Measurements from ENCODE around the gene STARD10.
"Not testable (repeated sequence)": the region's sequence is repeated elsewhere in the genome, so short reads cannot be mapped to it uniquely, and the experiment has no call there.

The STARD10 gene

GRCh38 chr11:72807021-72807693 lies 13.3 kb upstream of the STARD10 start:
- Histone ChIP-seq H3K79me2 (ENCODE audit: low read length) (peaks cover 11% of the 10 kb centered on the region), H3K9me3 (ENCODE audit: insufficient read depth, low read length) (no peaks in the 10 kb centered on the region), H3K36me3 (replicated peaks; ENCODE audit: low read depth, low read length) (peaks cover 21% of the 10 kb centered on the region), H2AFZ (ENCODE audit: low read depth, low read length) (no peak overlapping the region), H3K4me2 (ENCODE audit: low read length) (no peak overlapping the region), H3K27me3 (ENCODE audit: low read depth, low read length) (no peaks in the 10 kb centered on the region), H3K4me3 (ENCODE audit: low read length) (no peak overlapping the region), H3K27ac (ENCODE audit: low read length) (no peak overlapping the region), H4K20me1 (ENCODE audit: insufficient read depth, low read length) (no peaks in the 10 kb centered on the region), H3K4me1 (ENCODE audit: low read length) (peaks cover 6% of the 10 kb centered on the region), H3K9ac (ENCODE audit: low read length) (no peak overlapping the region)
- TF ChIP-seq CTCF (IDR thresholded peaks at IDR 0.05; ENCODE audit: low read depth, low read length) (no peak), EZH2phosphoT487 (IDR thresholded peaks at IDR 0.05; ENCODE audit: low read depth) (no peak)

GRCh38 chr11:72806378-72806777 lies 12.5 kb upstream of the STARD10 start:
- not testable (repeated sequence) for H3K27me3 ChIP-seq (ENCODE audit: low read depth, low read length); H3K4me2 ChIP-seq (ENCODE audit: low read length)

GRCh38 chr11:72805216-72805615 lies 11.4 kb upstream of the STARD10 start:
- Histone ChIP-seq H3K4me3 (ENCODE audit: low read length) (no peak overlapping the region), H3K79me2 (ENCODE audit: low read length) (0 out of 2 replicates have a peak, but pooled peaks cover under 1% of the 10 kb centered on the region), H3K27ac (ENCODE audit: low read length) (no peak overlapping the region), H3K9ac (ENCODE audit: low read length) (no peak overlapping the region), H3K27me3 (ENCODE audit: low read depth, low read length) (no peaks in the 10 kb centered on the region), H4K20me1 (ENCODE audit: insufficient read depth, low read length) (no peaks in the 10 kb centered on the region), H3K4me1 (ENCODE audit: low read length) (peaks cover 4% of the 10 kb centered on the region), H3K36me3 (replicated peaks; ENCODE audit: low read depth, low read length) (peaks cover 16% of the 10 kb centered on the region), H3K4me2 (ENCODE audit: low read length) (no peak overlapping the region), H3K9me3 (ENCODE audit: insufficient read depth, low read length) (no peaks in the 10 kb centered on the region), H2AFZ (ENCODE audit: low read depth, low read length) (no peak overlapping the region)
- TF ChIP-seq CTCF (IDR thresholded peaks at IDR 0.05; ENCODE audit: low read depth, low read length) (no peak), EZH2phosphoT487 (IDR thresholded peaks at IDR 0.05; ENCODE audit: low read depth) (no peak)

More at GRCh38 chr11:72806378-72806777, 12.5 kb upstream of the STARD10 start:
- H4K20me1 ChIP-seq (ENCODE audit: insufficient read depth, low read length); H2AFZ ChIP-seq (ENCODE audit: low read depth, low read length); H3K9ac ChIP-seq (ENCODE audit: low read length); H3K9me3 ChIP-seq (ENCODE audit: insufficient read depth, low read length); H3K79me2 ChIP-seq (ENCODE audit: low read length); H3K4me3 ChIP-seq (ENCODE audit: low read length); H3K27ac ChIP-seq (ENCODE audit: low read length); H3K4me1 ChIP-seq (ENCODE audit: low read length): not testable (repeated sequence)
- H3K36me3 ChIP-seq (replicated peaks; ENCODE audit: low read depth, low read length) = peaks cover 21% of the 10 kb centered on the region

GRCh38 chr11:72802822-72803221 lies 9.0 kb upstream of the STARD10 start:
- H2AFZ ChIP-seq (ENCODE audit: low read depth, low read length) = no peak overlapping the region
- H3K4me3 ChIP-seq (ENCODE audit: low read length) = no peak overlapping the region
- H3K9me3 ChIP-seq (ENCODE audit: insufficient read depth, low read length) = no peaks in the 10 kb centered on the region
- no peak overlapping the region for H3K27ac ChIP-seq (ENCODE audit: low read length)
- H3K79me2 ChIP-seq (ENCODE audit: low read length) = no peaks in the 10 kb centered on the region
- H3K4me1 ChIP-seq (ENCODE audit: low read length) = peaks cover 4% of the 10 kb centered on the region
- H3K9ac ChIP-seq (ENCODE audit: low read length) = no peak overlapping the region
- H3K36me3 ChIP-seq (replicated peaks; ENCODE audit: low read depth, low read length) = peaks cover 3% of the 10 kb centered on the region
- no peak for TF ChIP-seq CTCF (IDR thresholded peaks at IDR 0.05; ENCODE audit: low read depth, low read length)
- no peak for TF ChIP-seq EZH2phosphoT487 (IDR thresholded peaks at IDR 0.05; ENCODE audit: low read depth)
- no peak overlapping the region for H3K4me2 ChIP-seq (ENCODE audit: low read length)
- H4K20me1 ChIP-seq (ENCODE audit: insufficient read depth, low read length) = no peaks in the 10 kb centered on the region
- no peaks in the 10 kb centered on the region for H3K27me3 ChIP-seq (ENCODE audit: low read depth, low read length)
